H7 (cell line): Measurements from ENCODE around the gene MSANTD2. TPM values are rescaled to one million over a fixed set of nuclear protein-coding genes. Genes with fewer than 3 reads are reported as not detected.

Source experiments
- DNase-seq: peaks from one replicate; pipeline ENCODE4 v3.0.0; 2012
- H3K27me3 ChIP-seq: 2 replicates; pipeline ENCODE4 v1.6.0; 2011; ENCODE audit warnings: mild to moderate bottlenecking, low read length; ENCODE audit not compliant: control insufficient read depth, insufficient read depth
- H3K36me3 ChIP-seq: replicated peaks from 2 replicates; pipeline ENCODE4 v1.5.1; 2011; ENCODE audit warnings: low read length; ENCODE audit not compliant: control insufficient read depth, insufficient read depth
- H3K4me3 ChIP-seq: 2 replicates; pipeline ENCODE4 v1.5.1; 2011; ENCODE audit warnings: low read depth, mild to moderate bottlenecking, control low read depth, low read length, moderate library complexity; ENCODE audit not compliant: insufficient read depth
- total RNA-seq: library from RNA; depleted of rRNA; stranded (reverse); fragments of >200 nt; shearing (Covaris generic); gene quantifications from 2 replicates; pipeline ENCODE4 v1.2.3, GENCODE V29; 2014

Gene MSANTD2
- total RNA-seq, 1 experiment from 2014 or later, result 18.3 TPM

DNA sequence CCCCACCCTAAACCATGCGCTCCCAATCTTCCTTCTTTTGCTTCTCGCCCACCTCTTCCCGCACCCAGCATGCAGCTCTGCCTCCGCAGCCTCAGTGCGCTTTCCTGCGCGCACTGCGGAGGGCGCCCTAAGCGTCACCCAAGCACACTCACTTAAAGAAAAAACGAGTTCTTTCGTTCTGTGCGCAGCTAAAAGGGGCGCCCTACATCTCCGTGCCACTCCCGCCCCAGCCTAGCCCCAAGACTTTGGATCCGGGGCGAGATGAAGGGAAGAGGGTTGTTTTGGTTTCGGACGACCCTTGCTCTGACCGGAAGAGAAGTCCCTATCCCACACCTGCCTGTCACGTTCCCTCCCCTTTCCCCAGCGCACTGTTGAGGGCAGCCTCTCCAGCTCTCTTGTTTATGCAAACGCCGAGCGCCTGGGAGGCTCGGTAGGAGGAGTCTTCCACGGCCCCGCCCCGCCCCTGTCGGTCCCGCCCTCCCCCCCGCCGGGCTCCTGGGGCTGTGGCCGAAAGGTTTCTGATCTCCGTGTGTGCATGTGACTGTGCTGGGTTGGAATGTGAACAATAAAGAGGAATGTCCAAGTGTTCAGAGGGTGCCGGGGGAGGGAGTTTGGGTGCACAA is 53.5 kb downstream of the MSANTD2 start:
- H3K4me3 ChIP-seq, result peak overlapping the region; percentile 43
- DNase-seq, result peak; percentile 97
- no peaks in the 10 kb centered on the region for H3K36me3 ChIP-seq
- peaks cover 95% of the 10 kb centered on the region for H3K27me3 ChIP-seq

DNA sequence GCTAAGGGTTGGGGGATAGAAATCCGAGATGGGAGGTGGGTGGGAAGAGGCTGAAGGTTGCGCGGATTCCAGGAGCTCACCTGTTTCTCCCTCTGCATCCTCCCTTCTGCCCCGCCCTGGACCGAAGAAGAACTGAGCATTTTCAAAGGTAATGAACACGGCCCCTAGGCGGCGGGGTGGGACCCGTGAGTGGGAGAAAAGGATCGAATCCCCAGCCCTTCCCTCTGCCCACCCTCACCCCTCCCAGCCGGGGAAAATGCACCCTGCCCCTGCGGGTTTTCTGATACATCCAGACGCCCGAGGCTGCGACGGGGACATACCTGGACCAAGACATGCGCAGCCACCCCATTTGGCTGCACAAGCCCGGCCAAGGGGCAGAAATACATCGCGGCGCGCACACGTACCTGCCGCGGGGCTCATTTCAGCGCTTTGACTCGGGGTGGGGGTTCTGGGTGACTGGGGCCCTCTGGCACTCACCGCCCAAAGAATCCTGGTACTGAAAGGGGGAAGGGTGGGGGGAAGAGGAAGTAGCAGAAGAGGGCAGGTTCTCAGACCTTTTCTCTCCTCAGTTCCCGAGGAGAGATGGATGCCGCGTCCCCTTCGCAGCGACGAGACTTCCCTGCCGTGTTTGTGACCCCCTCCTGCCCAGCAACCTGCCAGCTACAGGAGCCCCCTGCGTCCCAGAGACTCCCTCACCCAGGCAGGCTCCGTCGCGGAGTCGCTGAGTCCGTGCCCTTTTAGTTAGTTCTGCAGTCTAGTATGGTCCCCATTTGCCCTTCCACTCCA is 54.2 kb downstream of the MSANTD2 start:
- H3K36me3 ChIP-seq, result no peaks in the 10 kb centered on the region
- peaks cover 95% of the 10 kb centered on the region for H3K27me3 ChIP-seq
- peak; percentile 87 for DNase-seq
- H3K4me3 ChIP-seq, result peak overlapping the region; percentile 43

DNA sequence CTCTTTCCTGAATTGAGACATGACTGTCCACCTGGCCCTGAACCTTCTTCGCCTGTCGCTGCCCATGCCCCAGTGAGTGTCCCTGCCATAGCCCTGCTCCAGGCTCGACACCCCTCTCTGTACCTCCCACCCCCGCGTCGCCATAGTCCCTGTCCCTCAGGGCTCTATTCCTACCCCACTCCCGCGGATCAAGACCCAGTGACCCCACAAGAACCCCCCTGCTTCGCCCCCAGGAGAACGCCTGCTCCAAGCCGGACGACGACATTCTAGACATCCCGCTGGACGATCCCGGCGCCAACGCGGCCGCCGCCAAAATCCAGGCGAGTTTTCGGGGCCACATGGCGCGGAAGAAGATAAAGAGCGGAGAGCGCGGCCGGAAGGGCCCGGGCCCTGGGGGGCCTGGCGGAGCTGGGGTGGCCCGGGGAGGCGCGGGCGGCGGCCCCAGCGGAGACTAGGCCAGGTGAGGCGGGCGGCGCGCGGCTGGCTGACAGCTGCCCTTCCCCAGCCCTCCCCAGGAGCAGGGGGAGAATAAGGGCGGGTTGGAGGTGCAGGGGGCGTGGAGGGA is 54.9 kb downstream of the MSANTD2 start:
- no peak for DNase-seq
- Histone ChIP-seq H3K4me3 (peak overlapping the region; percentile 43; the same call in 1 of the 2 replicates), H3K27me3 (peaks cover 95% of the 10 kb centered on the region), H3K36me3 (no peaks in the 10 kb centered on the region)

- Histone ChIP-seq H3K27me3 (peaks cover 91% of the 10 kb centered on the region), H3K36me3 (no peaks in the 10 kb centered on the region), H3K4me3 (no peak overlapping the region)
- no peak for DNase-seq
Observed at GRCh38 chr11:124743050-124743449, 57.2 kb downstream of the MSANTD2 start.

- Histone ChIP-seq H3K36me3 (no peaks in the 10 kb centered on the region), H3K27me3 (peaks cover 91% of the 10 kb centered on the region), H3K4me3 (no peak overlapping the region)
- no peak for DNase-seq
Observed at GRCh38 chr11:124742555-124742954, 57.7 kb downstream of the MSANTD2 start.

DNA sequence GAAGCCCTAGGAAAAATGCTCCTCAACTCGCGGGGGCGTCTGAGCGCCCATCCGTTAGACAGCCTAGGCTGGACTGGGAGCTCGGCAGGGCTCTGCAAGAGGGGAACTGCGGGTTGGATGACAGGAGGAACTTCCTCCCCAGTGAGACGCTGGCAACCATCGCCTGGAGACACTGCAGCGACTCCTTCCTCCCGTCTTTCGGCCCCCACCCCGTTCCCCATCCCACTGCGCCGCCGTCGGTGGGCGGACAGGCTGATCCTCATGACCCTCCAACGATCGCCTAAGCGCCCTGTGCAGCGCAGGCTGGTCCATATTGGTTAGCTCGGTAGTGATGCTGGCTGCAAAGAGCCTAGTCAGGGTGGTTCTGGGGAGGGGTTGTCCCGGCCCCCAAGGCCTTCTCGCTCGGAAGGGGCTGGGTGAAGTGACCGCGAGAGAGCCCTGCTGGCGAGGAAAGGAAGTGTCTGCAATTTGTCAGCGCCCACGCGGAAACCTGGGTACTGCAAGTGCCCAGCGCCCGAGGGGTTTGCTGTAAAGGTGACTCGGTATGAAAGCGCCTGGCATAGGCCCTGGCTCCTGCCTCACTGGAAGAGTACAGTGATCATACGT is 59.8 kb downstream of the MSANTD2 start:
- DNase-seq, result peak; percentile 69
- H3K4me3 ChIP-seq, result peak overlapping the region; percentile 47
- H3K36me3 ChIP-seq, result no peaks in the 10 kb centered on the region
- peaks cover 89% of the 10 kb centered on the region for H3K27me3 ChIP-seq

GRCh38 chr11:124739479-124740276 is 60.5 kb downstream of the MSANTD2 start, which contains the start of gene NRGN:
NRGN (plus strand) TSS chr11:124739942; CDS start chr11:124740085, 143 bp downstream.
- Histone ChIP-seq H3K27me3 (peaks cover 86% of the 10 kb centered on the region), H3K4me3 (peak within 1 kb of the TSS; percentile 47), H3K36me3 (no peaks in the 10 kb centered on the region)
- peak; percentile 99 for DNase-seq

DNA sequence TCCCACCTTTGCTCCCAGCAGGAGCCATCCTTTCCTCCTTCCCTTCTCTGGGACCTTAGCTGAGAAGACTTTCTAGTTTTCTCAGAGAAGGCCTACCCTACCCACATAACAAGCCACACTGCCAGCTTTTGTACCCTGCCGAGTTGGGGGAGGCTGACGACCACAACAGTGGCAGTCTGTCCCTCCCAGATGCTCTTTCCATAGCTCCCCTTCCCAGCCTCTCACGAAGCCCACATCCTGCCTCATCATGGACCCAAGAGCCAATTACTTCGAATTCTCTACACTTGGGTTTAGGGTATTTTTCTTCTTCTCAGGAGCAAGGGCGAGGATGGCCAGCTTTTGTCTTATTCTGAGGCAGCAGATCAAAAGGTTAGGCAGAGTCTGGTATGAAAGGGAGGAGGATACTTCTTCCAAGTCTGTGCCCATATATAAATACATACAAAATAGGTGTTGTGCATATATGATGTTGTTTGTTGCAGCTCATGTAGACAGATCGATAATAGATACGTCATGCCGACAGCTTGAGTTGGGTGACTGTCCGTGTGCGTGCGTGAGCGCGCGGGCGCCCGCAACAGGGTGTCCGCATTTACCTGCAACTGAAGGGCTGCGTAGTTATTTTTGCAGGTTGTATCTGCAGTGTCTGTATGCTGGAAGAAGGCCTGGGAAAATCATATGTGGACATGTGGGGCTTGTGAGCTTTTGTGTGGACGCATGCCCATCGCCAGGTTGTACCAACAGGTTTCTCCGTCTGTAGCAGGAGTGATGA is 61.3 kb downstream of the MSANTD2 start:
- Histone ChIP-seq H3K27me3 (peaks cover 80% of the 10 kb centered on the region), H3K4me3 (peak overlapping the region; percentile 47), H3K36me3 (no peaks in the 10 kb centered on the region)
- no peak for DNase-seq

DNA sequence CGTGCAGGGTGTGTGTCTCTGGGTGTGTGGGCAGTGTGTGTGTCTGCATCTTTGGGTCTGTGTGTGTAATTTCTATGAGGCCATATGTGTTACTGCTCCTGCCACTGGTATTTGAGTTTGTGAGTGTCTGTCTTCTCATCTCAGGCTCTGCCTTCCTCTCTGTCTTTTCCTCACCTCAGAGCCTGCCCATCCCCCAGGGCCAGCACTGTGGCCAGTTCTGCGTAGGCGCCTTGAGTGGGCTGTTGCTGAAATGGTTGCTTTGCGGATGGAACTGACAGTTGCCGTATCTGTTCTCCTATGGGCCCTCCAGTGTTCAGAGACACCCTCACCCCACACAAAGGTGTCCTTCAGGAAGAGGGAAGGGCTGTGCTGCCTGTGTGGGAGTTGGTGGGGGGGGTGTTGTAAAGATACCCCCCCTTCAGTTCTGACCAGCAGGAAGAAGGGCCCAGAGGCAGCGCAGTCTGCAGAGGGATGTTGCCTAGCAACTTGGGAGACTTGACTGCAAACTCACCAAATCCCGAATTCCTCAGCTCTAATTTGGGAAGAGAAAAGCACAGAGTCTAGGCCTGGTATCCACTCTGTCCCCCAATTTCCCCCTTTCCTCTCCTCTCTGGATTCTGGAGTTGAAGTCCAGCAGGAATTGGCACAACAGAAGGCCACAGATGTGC is 62.4 kb downstream of the MSANTD2 start:
- no peak for DNase-seq
- no peaks in the 10 kb centered on the region for H3K36me3 ChIP-seq
- no peak overlapping the region for H3K4me3 ChIP-seq
- H3K27me3 ChIP-seq, result peaks cover 68% of the 10 kb centered on the region

- H3K4me3 ChIP-seq, result no peak overlapping the region
- peaks cover 58% of the 10 kb centered on the region for H3K27me3 ChIP-seq
- no peaks in the 10 kb centered on the region for H3K36me3 ChIP-seq
- no peak for DNase-seq
Observed at GRCh38 chr11:124736736-124737135, 63.5 kb downstream of the MSANTD2 start.

DNA sequence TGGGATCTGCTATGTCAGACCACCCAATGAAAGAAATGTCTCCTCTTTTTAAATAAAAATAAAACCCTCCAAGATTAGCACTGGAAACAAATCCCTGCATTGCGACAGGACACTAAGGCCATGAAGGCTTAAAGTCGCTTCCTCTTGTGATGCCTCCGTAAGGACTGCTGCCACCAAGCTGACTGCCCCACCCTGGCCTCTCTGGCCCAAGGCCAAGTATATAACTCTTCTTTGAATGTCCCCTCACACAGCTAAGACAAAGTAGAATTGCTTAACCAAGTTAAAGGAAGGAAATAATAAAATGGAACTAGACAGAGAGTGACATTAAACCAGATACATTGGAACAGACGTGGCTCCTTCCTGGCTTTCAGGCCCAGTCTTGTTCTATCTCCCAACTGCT is 68.0 kb downstream of the MSANTD2 start:
- no peak for DNase-seq
- peaks cover 17% of the 10 kb centered on the region for H3K27me3 ChIP-seq
- no peaks in the 10 kb centered on the region for H3K36me3 ChIP-seq
- H3K4me3 ChIP-seq, result no peak overlapping the region

- Histone ChIP-seq H3K27me3 (peaks cover 5% of the 10 kb centered on the region), H3K36me3 (no peaks in the 10 kb centered on the region), H3K4me3 (no peak overlapping the region)
- peak; percentile 2 for DNase-seq
Observed at GRCh38 chr11:124729571-124729970, 70.6 kb downstream of the MSANTD2 start.

DNA sequence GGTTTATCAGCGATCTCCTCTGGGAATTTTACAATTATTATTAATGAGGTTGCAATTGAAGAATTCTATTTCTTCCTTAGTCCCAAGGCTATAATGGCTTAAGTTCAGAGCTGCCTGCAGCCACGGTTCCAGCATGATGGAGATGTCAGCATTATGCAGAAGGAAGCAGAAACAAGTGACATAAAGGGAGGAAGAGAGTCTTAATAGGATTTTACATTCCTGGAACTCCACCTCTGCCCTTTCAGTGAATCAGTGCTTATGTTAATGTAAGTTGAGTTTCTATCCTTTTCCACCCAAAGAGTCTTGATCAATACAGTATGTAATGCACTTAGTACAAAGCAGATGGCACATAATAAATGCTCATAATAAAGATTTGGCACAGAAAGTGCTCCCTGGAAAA is 72.1 kb downstream of the MSANTD2 start:
- H3K4me3 ChIP-seq, result no peak overlapping the region
- peaks cover 19% of the 10 kb centered on the region for H3K27me3 ChIP-seq
- no peak for DNase-seq
- H3K36me3 ChIP-seq, result no peaks in the 10 kb centered on the region
